ENCODE results near the gene NANOS2. TPM values are rescaled to one million over a fixed set of nuclear protein-coding genes. Genes with fewer than 3 reads are reported as not detected.

NANOS2 gene
- total and polyA plus RNA-seq, 12 donors = not detected

GRCh38 chr19:45881082-45881908 is 33.3 kb downstream of the NANOS2 start:
- peaks cover 21 to 50% (median 43%) of the 10 kb centered on the region in 9 donors for H3K4me1 ChIP-seq
- peaks cover 0 to 15% (median 7%) of the 10 kb centered on the region in 9 donors for H3K36me3 ChIP-seq
- no peaks in the 10 kb centered on the region for H3K9me3 ChIP-seq
- intact Hi-C loops (cut with DNase I) = loop anchor here in 1 of 10 donors (10.0 kb wide), 1 partner anchor 66 kb away; the partner anchor contains the start of gene RSPH6A
- ATAC-seq (no peak), DNase-seq (no peak)
- peaks cover 0 to 29% (median 0%) of the 10 kb centered on the region in 7 donors for H3K27me3 ChIP-seq
- TF ChIP-seq CTCF (IDR thresholded peaks at IDR 0.05) = no peak
- no peak overlapping the region for H3K27ac ChIP-seq
- WGBS, 2 donors = 85 to 87% methylated on average over 10 of the region's 10 CpGs
- H3K4me3 ChIP-seq = no peak overlapping the region

GRCh38 chr19:45879971-45880370 is 34.6 kb downstream of the NANOS2 start:
- Histone ChIP-seq H3K27me3 (peaks cover 0 to 34% (median 0%) of the 10 kb centered on the region in 7 donors), H3K4me3 (no peak overlapping the region), H3K27ac (no peak overlapping the region), H3K36me3 (peaks cover 0 to 13% (median 7%) of the 10 kb centered on the region in 9 donors), H3K9me3 (no peaks in the 10 kb centered on the region), H3K4me1 (peaks cover 17 to 45% (median 38%) of the 10 kb centered on the region in 9 donors)
- ATAC-seq (no peak), DNase-seq (no peak)
- TF ChIP-seq CTCF (IDR thresholded peaks at IDR 0.05) = no peak
- intact Hi-C loops (cut with DNase I) = loop anchor here in 2 of 10 donors (5.0 to 10.0 kb wide), 2 partner anchors 63 to 65 kb away; partner anchors contain the start of gene RSPH6A (in 2 of the 2)
- WGBS, 2 donors = 39 to 56% methylated on average over 2 of the region's 2 CpGs

- no peak for ATAC-seq
- WGBS, 2 donors = 80 to 82% methylated on average over 8 of the region's 8 CpGs
- TF ChIP-seq CTCF (IDR thresholded peaks at IDR 0.05) = no peak
- H3K27me3 ChIP-seq = peaks cover 0 to 34% (median 0%) of the 10 kb centered on the region in 7 donors
- no peaks in the 10 kb centered on the region for H3K9me3 ChIP-seq
- H3K27ac ChIP-seq = no peak overlapping the region
- H3K36me3 ChIP-seq = peaks cover 0 to 5% (median 4%) of the 10 kb centered on the region in 9 donors
- DNase-seq = no peak
- H3K4me1 ChIP-seq = peaks cover 12 to 35% (median 28%) of the 10 kb centered on the region in 9 donors
- intact Hi-C loops (cut with DNase I) = loop anchor here in 1 of 10 donors (5.0 kb wide), 1 partner anchor 62 kb away; the partner anchor contains the start of gene RSPH6A
- H3K4me3 ChIP-seq = no peak overlapping the region
Measured at GRCh38 chr19:45879055-45879454, 35.5 kb downstream of the NANOS2 start.

- no peaks in the 10 kb centered on the region for H3K9me3 ChIP-seq
- H3K4me1 ChIP-seq = peaks cover 6 to 27% (median 21%) of the 10 kb centered on the region in 9 donors
- ATAC-seq (peak in 1 of 8 donors; percentile 19), DNase-seq (no peak)
- intact Hi-C loops (cut with DNase I) = loop anchor here in 1 of 10 donors (5.0 kb wide), 1 partner anchor 61 kb away; the partner anchor contains the start of gene RSPH6A
- H3K27me3 ChIP-seq = peaks cover 0 to 34% (median 0%) of the 10 kb centered on the region in 7 donors
- no peak for TF ChIP-seq CTCF (IDR thresholded peaks at IDR 0.05)
- WGBS, 2 donors = 83 to 86% methylated on average over 11 of the region's 11 CpGs
- no peaks in the 10 kb centered on the region for H3K36me3 ChIP-seq
- H3K4me3 ChIP-seq = no peak overlapping the region
- H3K27ac ChIP-seq = no peak overlapping the region
Measured at GRCh38 chr19:45878043-45878794, 36.4 kb downstream of the NANOS2 start.

Measured in heart right ventricle (tissue), 16 donors.